GM19035 (cell line): ENCODE data around the gene TNRC18.

Experiments used
- ATAC-seq: cut with Tn5 transposase; IDR thresholded peaks from one replicate; pipeline ENCODE4 v1.9.1; 2021; ENCODE audit not compliant: unreplicated experiment

TNRC18 gene

DNA sequence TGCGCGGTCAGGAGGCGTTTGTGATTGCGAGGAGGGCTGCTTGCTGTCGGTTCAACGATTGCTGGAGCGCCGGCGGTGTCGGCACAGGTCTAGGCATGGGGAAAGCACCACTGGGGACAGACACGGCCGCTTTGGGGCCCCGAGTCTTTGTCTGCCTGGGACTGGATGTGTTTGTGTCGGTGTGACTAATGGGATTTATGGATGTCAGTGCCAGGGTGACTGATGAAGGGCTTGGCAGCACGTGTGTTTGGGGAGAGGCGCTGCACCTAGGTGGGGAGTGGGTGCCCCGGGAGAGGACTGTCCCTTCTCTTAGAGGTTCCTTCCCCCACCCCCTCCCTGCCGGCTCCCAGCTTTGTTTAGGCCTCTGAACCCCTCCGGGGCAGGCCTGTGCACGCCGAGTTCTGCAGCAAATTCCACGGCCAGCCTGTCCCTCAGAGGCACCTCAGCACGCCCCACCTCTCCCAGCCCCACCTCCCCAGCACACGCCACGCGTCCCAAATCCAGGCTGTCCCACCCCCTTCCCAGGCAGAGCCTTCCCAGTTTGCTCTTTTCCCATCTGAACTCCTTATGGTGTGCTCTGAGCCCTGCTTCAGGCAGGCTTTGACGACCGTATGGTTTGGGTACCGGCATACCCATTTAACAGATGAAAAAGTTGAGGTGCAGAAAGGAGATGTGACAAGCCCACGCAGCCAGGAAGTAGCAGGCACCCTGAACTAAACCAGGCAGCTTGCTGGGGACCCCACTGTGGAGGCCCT lies 6.4 kb upstream of the TNRC18 start:
- no peak for ATAC-seq

DNA sequence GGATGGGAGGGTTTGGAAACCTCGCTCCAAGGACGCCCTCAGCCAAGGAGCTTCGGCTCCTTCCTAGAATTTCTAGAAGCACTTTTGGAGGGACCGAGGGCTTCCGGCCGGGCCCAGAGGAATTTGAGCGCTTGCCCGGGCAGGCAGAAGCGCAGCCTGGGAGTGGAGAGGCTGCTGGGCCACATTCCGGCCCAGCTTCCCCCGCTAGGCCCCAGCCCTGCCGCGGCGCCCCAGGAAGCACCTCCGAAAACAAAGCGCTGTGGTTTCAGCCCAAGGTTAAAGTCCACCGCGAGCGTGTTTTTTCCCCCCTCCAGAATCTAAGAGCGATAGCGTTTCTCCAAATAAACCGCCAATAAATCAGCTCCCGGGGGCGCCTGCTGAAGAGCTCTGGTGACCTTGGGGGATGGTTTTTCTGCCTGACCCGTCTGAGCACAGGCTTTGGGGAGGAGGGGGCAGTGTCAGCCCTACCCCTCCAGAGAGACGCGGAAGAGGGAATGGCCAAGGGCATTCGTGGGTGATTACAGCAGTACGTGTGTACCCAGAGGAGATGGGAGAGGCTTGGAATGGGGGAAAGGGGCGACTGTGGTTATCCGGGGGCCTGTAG lies 5.7 kb upstream of the TNRC18 start:
- ATAC-seq: no peak

DNA sequence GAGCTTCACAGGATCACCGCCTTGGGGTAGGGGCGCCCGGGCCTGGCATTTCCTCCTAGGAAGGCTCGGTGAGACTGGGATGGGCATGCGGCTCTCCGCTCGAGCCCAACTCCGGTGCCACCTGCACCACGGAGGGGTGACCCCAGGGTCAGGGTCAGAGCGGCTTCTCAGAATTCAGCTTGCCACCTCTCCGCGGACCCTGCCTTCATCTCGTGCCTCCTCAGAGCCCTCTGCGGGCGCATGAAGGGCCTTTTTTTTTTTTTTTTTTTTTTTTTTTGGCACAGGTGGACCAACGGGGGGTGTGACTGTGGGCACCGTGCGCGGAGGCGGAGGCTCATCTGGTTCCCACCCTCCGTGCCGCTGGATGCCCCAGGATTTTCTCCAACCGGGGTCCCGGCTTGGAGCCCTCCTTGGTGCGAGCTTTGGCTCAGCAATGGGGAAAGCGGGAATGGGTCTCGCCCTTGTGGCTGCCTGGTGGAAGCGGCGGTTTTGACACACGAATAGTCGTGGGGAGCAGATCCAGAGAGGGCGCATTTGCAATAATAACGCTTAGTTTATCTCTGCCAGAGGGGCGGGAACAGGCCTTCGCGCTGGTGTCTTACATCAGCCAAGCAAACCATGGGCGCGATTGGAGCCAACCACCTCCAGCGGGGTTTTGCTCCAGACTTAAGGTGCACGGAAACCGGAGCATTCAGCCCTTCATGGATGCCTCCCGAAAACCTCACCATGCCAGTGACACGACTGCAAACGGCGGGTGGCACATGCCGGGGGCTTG lies 5.0 kb upstream of the TNRC18 start:
- ATAC-seq: no peak

DNA sequence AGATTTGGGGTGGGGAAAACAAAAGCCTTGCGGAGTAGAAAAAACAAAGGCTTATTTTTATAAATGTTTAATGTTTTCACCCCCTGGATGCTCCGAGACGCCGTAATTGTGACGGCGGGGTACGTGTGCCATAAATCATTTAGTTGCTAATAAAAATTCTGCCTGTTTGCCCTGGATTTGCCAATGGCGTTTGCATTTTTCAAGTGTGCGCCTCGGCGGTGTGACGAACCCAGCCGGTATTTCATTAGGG lies 2.5 kb upstream of the TNRC18 start:
- ATAC-seq: no peak

DNA sequence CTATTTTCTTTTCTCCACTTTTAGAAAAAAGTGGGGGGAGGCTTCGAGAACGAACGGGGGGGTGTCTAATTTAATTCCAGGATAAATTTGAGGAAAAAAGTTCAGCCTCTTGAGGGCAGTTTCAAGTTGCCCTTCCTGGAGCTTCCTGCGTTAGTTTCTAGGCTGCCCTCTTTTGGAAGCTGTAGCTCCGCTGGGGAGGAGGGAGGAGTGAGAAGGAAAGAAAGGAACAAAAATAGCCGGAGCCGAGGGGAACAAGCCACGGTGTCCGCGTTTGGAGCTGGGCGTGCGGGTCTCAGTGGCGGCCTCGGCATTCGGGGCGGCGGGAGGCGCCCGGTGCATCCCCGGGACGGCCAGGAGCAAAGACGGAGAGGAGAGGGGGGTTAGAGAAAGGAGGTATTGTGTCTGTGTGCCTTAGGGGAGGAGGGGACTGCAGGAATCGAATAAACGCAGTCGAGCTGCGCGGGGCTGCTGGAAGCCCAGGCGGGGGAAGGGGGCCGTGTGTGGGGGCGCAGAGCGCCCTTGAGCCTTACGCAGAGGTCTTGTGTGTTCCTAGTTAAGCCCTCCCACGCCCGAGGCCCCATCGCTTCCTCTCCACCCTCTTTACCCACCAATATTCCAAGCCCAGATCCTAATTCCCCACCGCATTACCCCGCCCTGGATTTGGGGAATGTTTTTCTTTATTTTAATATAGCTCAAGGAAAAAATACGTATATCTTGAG lies 2.0 kb upstream of the TNRC18 start:
- ATAC-seq: no peak

DNA sequence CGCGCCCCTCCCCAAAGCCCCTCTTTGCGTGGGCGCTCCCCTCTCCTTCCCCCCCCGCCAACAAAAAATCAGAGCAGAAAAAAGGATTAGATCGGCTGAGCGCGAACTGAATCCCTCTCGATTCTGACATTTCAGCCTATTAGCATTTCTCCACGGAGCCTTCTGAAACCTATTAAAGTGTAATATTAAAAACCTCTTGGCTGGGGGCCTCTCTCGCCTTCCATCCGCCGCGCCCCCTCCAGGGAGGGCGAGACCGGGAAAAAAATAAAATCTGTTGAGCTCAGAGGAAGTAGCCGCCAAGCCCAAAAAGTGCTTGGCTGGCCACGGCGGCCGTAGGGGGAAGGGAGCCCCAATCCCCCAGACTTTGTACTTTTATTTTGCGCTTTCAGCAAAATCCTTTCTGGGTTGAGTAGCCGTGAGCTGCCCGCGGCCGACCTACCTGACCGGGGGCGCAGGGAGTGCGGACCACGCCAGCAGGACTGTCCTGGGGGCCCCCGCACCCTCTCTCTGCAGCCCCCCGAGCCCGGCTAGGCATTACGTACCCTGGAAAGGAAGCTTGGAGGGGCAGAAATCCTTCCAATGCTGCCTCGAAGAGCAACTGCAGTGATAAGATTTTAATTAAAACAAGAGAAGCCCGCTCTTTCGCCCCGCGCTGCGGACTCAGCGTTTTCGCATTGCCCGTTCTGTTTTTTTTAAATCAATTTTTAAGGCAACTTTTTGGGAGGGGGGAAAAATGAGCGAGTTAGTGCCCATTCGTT lies 1.3 kb upstream of the TNRC18 start:
- ATAC-seq: no peak

DNA sequence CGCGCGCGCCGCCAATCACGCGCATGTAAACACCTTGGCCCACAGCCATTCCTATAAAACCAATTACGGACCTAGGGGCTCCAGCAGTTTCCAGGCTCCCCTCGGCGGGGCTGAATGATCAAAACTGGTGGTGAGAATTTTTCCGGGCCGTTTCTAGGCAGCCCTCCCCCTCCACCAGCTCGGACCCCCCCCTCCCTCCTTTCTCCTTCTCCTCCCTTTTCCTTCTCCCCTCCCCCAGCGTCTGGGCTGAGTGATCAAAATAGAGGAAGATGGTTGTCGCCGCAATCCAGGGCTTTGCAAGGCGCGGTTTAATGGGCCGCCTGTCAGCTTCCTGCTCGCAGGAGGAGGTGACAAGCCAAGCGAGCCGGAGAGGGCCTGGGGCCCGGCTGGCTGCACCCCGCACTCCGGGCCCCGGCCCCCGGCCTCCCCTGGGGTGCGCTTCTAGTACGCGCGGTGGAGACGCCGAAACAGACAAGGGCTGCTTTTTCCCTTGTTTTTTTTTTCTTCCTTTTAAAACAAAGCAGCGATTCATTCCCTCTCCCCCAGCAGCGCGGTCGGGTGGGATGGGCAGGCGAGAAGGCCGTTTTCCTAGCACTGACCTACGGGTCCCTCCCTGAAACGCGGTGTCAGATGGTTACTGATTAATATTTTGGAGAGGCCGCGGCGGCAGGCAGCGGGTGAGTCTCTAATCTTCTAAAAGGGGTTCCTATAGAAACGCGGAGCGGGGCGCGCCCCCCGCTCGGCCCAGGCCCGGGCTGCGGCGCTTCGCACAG lies 528 bp upstream of the TNRC18 start:
- ATAC-seq: no peak

DNA sequence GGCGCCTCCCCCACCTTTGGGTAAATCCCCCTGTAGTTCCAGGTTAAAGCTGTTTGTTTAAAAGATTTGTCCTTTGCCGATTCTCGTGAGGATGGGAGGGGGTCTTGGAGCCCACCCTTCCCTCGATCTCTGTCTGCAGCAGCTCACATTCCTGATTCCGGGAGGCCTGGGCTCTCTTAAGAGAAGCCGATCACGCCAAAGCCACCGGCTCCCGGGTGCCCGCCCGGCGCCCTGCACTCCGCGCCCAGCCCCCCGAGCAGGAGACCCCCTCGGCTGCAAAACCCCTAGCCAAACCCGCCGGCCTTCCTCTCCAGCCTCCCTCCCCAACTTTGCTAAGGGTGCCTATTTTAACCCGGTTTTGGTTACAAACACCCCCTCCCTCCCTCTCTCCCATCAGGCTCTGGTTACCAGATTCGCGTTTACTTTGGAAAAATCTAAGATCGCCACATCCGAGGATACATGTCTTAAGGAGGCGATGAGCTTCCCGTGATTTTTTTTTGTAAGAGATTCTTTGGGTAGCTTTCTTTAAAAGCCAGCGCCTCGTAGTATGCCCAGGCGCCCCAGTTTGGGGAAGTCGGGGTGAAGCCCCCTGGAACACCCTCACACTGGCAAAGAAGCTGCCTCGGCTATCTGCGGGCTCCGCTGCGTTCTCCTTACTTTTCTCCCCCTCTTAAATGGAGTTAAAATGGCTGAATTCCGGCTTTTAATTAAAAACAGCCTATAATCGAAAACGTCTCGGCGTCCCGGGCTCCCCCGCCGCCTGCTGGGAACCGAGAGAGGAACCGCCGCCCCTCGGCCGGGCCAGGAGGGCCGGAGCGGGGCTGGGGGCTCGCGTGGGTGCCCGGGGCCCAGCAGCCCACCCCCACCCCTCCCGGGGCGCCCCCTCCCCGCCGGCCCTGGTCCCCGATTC lies 983 bp downstream of the TNRC18 start:
- ATAC-seq: no peak

DNA sequence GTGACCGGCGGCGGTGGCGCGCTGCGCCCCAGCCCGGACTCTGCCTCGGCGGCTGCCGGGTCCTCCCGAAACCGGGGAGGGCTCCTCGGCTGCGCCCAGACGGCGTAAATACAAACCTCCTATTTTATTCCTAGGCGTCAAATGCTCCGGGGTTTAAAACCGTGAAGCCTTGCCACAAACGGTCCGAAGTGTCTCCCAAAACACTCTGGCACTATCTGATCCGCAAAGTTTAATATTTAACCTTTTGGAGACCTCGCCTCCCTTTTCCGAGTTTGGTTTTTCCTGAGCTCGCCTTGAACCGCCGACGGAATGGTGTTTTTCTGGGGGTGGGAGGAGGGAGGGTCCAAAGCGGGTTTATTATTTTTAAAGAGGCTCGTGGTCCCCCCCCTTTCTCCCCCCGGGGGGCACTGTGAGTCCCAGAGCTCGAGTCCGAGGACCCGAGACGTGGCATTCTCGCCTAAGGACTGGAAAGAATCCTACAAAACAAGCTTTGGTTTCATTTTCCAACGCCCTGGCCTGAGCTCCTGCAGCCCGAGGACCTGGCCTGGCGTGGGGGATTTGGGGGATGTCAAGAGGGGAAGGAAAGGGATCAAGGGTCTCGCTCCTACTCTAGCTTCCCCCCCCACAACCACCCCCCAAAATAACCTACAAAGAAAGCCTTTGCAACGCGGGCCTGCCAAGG lies 1.8 kb downstream of the TNRC18 start:
- ATAC-seq: no peak

DNA sequence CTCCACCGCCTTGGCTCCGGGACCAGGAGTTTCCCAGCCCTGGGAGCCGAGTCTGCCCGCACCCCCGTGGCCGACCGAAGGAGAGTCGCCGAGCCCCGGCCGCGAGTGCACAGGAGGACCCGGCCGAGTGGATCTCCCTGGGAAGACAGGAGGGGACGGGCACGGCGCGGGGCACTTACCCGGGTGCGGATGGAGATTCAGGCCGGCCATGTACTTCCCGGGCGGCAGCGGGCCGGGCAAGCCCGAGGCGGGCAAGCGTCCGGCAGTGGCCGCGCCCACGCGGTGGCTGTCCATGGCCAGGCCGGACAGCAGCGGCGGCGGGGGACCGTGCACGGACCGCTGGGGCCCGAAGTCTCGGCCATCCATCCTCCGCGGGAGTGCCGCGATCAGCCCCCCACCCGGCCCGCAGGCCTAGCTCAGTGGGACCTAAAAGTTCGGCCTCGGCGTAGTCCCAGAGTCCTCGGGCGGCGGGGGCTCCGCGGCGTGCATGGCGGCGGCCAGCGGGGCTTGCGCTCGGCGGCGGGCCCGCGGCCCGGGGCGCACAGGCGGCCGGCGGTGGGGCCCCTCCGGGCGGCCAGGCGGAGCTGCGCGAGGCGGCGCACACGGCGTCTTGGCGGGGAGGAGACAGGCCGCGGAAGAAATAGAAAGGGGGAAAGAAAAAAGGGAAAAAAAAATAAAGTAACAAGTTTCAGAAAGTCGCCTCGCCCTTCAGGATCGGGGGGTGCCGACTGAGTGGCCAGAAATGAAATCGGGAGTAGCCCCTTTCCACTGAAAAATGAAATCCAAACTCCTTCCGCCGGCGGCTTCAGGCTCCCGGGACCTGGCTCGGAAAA lies 2.5 kb downstream of the TNRC18 start:
- ATAC-seq: no peak

DNA sequence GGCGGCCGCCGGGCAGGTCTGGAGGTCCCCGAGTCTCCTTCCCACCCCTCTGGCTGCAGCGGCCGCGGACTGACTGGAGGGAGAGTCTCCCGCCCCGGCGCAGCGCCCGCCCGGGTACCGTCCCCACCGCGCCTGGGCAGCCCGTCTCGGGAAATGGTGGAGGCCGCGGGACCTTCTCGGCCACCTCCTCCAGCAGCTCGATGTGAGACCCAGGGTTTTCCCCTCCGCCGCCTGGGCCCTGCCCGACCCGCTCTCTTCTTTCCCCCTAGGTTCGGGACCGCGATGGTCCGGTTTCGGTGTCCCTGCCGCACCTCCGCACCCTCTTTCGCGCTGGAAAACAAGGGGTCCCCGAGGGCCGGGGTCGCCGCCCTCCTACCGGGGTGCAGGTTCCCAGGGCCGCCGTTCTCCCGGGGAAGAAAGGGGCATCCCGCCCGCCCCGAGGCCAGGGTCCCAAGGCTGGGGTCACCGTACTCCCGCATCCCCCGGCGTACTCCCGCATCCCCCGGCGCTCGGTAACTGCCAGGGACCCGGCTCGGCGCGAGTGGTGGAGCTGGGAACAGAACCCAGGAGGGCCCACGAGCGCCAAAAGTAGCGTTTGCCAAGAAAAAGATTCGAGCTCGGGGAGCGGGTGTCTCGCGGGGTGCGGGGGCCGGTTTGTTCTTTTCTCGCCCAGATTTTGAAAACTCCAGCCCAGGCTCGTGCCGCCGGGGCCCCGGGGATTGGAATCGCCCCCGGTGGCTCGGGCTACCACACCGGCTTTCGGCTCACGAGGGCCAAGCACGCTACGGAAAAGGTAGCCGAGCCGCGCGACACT lies 3.4 kb downstream of the TNRC18 start:
- ATAC-seq: no peak

DNA sequence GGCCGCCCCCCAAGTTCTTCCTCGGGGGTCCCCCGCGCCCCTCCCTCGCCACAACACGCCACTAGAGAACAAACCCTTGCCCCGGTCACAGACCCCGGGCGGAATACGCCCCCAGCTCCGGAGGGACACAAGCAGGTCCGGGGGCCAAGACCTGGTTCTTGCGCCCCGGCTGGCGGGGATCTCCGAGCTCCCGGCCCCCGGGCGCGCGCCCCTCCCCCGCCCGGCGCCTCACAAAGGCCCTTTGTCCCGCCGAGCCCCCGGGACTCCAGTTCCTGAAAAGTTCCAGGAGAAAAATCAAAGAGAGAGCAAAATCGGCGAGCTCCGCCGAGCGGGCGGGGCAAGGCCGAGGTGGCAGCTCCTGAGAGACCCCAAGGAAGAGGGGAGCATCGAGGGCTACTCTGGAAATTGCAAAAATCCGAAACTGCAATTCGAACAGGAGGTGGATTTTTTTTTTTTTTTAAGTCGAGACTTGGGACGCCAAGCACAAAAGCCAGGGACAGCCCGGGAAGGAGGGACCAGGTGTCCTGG lies 4.0 kb downstream of the TNRC18 start:
- ATAC-seq: no peak

DNA sequence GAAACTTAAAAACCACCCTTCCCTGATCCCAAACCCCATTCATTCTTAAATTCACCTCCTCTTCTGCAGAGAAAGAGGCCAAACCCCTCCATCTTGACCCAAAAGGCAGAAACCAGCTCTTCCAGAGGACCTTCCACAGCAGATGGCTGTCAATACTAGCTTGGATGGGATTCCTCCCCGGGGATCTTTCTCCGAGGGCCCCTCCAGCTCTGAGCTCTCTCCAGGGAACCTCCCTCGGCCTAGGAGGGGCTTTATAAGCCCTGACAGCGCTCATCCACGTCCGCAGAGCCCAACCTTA lies 5.4 kb downstream of the TNRC18 start:
- no peak for ATAC-seq

DNA sequence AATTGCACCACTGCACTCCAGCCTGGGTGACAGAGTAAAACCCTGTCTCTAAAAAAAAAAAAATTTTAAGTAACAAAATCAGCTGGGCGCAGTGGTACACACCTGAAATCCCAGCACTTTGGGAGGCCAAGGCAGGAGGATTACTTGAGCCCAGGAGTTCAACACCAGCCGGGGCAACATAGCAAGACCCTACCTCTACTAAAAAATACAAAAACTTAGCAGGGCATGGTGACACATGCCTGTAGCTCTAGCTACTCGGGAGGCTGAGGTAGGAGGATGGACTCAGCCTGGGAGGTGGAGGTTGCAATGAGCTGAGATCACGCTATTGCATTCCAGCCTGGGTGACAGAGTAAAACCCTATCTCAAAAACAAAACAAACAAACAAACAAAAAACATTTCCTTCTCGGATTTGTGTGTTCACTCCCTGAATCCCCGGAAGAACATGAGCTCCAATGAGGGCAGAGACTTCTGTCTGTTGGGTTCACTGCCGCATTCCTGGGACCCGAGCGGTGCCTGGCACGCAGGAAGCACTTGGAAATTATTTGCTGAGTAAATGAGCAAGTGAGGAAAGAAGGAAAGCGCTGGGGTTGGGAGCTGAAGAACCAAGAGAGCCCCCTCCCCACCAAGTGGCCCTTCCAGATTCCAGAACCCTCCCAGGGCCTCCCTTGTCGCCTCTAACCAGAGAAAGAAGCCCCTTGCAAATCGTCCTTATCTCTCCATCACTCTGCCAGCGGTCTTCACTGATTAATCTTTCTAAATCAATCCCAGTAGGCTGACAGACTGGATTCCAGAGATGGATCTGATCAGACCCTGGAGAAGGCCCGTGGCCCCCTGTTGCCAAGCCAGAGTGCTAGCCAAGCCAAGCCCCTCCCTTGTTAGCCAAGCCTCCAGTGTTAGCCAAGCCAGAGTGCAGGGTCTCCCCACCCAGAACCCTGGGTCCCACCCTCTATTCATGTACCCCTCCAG lies 6.2 kb downstream of the TNRC18 start:
- no peak for ATAC-seq

DNA sequence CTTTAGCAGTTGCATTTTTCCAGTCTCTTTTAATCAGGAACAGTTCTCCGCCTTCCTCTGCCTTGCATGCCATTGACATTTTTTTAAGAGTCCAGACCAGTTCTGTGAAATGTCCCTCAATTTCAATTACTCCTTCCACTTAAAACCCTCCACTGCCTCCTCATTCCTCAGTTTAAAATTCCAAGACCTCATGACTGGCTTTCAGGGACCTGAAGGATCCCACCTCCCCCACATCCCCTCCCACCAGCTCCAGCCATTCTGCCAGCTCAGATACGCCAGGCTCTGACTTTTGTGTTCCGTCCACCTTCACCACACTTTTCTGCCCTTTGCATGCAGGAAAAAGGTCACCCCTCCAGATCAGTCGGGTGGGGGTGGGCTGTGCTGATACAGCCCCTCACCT lies 8.7 kb downstream of the TNRC18 start:
- no peak for ATAC-seq

DNA sequence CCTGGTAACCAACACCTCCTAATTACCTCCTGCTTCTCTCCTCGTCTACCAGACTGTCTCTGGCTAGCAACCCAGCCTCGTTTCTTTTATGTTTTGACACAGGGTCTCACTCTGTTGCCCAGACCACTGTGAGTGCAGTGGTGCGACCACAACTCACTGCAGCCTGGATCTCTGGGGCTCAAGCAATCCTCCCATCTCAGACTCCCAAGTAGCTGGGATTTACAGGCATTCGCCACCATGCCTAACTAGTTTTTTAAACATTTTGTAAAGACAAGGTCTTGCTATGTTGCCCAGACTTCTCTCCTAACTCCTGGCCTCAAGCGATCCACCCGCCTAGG lies 10.2 kb downstream of the TNRC18 start:
- no peak for ATAC-seq
